C1 segment of cervical spinal cord (tissue), 14 donors: ENCODE results near the gene SULT1C2.
"Not testable (repeated sequence)": the region's sequence is repeated elsewhere in the genome, so short reads cannot be mapped to it uniquely, and the experiment has no call there.

Experiments used
- DNase-seq, 14 donors: peaks; one replicate each; lab custom pipeline; 2025; lab: John Stamatoyannopoulos, UW

SULT1C2 gene

GRCh38 chr2:108288534-108289106, at the start of gene SULT1C2:
Gene SULT1C2, plus strand, starts transcription at chr2:108288895. Its CDS starts 4,773 bp downstream, at chr2:108293668.
- DNase-seq, result no peak

- DNase-seq, result no peak
Observed at GRCh38 chr2:108239786-108240185, 48.9 kb upstream of the SULT1C2 start, which contains the start of gene SULT1C3. Gene SULT1C3, plus strand, starts transcription at chr2:108239968. Its CDS starts 7,227 bp downstream, at chr2:108247195.

GRCh38 chr2:108240966-108241365, 47.7 kb upstream of the SULT1C2 start:
- DNase-seq, result no peak

GRCh38 chr2:108243566-108243965, 45.1 kb upstream of the SULT1C2 start:
- DNase-seq, result no peak

GRCh38 chr2:108244667-108245414, 43.9 kb upstream of the SULT1C2 start:
- no peak for DNase-seq

GRCh38 chr2:108253106-108253505, 35.6 kb upstream of the SULT1C2 start:
- no peak for DNase-seq

GRCh38 chr2:108257757-108258331, 30.9 kb upstream of the SULT1C2 start:
- no peak for DNase-seq

GRCh38 chr2:108260773-108261172, 27.9 kb upstream of the SULT1C2 start:
- DNase-seq, result no peak

- no peak for DNase-seq
Observed at GRCh38 chr2:108262036-108262435, 26.7 kb upstream of the SULT1C2 start.

GRCh38 chr2:108263401-108263800, 25.3 kb upstream of the SULT1C2 start:
- no peak for DNase-seq

- DNase-seq, result no peak
Observed at GRCh38 chr2:108266218-108266617, 22.5 kb upstream of the SULT1C2 start.

- DNase-seq, result no peak
Observed at GRCh38 chr2:108267101-108267500, 21.6 kb upstream of the SULT1C2 start.

GRCh38 chr2:108268001-108268400, 20.7 kb upstream of the SULT1C2 start:
- no peak for DNase-seq

- DNase-seq, result no peak
Observed at GRCh38 chr2:108270346-108270745, 18.3 kb upstream of the SULT1C2 start.

GRCh38 chr2:108270768-108271506, 17.8 kb upstream of the SULT1C2 start:
- no peak for DNase-seq

GRCh38 chr2:108271691-108272253, 16.9 kb upstream of the SULT1C2 start:
- no peak for DNase-seq

- DNase-seq, result no peak
Observed at GRCh38 chr2:108278631-108279030, 10.1 kb upstream of the SULT1C2 start.

GRCh38 chr2:108279468-108279867, 9.2 kb upstream of the SULT1C2 start:
- DNase-seq, result no peak

GRCh38 chr2:108280466-108280865, 8.2 kb upstream of the SULT1C2 start:
- no peak for DNase-seq

GRCh38 chr2:108284566-108284965, 4.1 kb upstream of the SULT1C2 start:
- DNase-seq, result not testable (repeated sequence)

GRCh38 chr2:108285616-108286015, 3.1 kb upstream of the SULT1C2 start:
- no peak for DNase-seq

GRCh38 chr2:108287169-108287568, 1.5 kb upstream of the SULT1C2 start:
- DNase-seq, result no peak
